ENCODE data around the gene LEKR1.
A peak's percentile ranks its signal among the peaks of the same experiment; 100 is the strongest.

LEKR1 gene

DNA sequence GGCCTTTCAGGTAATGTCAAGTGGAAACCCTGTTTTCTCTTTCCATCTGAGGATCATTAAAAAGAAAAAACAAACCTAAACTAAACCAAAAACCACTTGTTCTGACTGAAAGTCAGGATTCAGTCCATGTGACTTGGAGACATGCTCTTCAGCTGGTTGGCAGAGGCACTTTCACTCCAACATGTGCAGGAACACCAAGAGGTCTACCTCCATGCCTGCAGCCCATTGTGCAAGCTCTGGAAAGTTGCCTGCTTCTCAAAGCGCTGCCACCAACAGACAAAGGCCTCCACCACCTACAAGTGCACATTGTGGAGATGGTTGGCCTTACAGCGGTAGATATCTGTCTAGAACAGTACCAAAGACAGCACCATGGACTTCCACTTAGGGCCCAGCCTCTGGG, 161.8 kb downstream of the LEKR1 start:
- no peak for DNase-seq

DNA sequence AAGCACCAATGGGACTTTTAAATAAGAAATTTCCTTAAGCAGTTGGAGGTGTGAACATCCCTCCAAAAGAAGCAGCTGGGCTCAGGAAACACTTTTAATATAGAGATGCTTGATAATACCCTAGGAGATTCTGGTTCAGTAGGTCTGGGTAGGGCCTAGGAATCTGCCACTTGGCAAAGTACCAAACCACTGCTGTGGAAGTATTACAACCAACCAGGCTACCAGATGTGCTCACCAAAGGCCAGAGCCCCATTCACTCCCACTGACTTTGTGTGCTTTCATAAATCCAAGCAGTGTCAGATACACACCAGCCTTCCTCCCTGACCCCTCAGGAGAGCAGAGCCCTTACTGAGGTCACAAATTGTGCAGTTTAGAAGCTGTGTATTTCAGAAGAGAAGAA, 171.2 kb downstream of the LEKR1 start:
- DNase-seq: no peak

DNA sequence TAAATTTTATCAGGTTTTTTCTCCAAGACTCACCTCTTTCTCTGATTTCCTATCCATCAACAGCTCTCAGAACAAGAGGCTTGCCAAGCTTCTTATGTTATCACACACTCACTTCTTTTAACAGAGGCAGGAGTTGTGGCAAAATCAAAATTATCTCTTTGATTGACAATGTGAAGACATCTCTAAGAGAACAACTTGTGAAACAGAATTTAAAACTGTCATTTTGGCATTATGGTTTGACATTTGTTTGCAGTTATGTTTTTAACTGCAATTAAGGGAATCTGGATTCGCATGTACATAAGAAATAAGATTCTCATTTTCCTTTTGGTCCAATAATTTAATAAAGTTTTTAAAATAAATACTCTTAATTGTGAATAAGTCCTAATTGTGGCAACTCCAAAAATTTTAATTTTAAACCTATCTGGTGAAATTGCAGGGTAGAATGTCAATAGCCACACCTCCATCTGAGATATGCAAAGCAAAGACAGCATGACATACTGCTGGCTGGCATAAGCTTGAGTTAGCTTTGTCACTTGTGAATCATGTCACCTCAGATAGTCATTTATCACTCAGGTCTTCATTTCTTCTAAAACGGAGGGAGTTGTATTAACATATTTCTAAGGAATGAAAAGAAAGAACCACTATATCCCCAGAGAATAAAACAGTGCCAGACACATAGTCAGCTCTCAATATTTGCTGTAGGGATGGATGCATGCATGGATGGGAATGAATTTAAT, 175.2 kb downstream of the LEKR1 start:
- no peak for DNase-seq

DNA sequence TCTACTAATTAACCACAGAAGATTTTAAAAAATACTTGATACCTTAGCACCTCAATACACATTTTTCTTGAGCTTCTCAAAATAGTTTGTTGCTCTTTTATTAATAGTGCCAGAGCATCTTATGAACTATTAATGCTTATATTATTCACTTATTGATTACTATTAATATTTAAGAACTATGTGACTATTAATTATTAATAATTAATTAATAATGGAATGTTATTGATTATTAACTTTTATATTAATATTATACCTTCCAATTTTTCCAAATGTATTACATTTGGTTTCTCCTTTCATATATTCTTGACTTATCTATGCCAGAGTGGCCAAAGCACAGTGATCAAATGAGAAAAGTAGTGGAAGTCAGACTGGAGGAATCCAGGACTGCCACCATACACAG, 195.5 kb downstream of the LEKR1 start:
- DNase-seq: no peak

- DNase-seq: peak in 1 of 3 experiments; percentile 38
Observed at GRCh38 chr3:157023226-157023625, 197.1 kb downstream of the LEKR1 start.

GRCh38 chr3:157026091-157026490, 199.9 kb downstream of the LEKR1 start:
- DNase-seq: no peak

GRCh38 chr3:157027861-157028745, 201.9 kb downstream of the LEKR1 start:
- no peak for DNase-seq

GRCh38 chr3:157029365-157029790, 203.2 kb downstream of the LEKR1 start:
- no peak for DNase-seq

DNA sequence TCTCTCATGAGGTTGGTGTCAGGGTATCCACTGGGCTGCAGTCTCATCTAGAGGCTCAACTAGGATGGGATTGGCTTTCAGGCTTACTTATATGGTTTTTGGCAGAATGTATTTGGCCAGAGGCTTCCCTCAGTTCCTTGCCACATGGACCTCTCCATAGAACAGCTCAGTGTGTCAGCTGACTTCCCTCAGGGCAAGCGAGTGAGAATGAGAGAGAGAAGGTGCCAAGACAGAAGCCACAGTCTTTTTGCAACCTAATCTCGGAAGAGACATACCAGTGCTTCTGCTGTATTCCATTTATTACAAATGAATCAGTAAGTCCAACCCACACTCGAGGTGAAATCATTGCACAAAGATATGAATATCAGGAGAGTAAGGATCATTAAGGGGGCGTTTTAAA, 204.6 kb downstream of the LEKR1 start:
- no peak for DNase-seq

DNA sequence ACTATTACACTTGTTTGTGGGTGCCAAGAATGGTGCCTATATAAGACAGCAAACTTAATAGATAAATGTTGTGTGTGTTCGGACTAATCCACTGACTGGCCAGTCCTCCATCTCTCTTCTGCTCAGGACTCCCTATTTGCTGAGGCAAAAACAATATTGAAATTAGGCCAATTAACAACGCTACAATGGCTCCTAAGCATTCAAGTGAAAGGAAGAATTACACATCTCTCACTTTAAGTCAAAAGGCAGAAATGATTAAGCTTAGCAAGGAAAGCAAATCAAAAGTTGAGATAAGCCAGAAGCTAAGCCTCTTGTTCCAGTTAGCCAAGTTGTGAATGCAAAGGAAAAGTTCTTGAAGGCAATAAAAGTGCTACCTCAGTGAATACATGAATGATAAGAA, 206.8 kb downstream of the LEKR1 start:
- no peak for DNase-seq

DNA sequence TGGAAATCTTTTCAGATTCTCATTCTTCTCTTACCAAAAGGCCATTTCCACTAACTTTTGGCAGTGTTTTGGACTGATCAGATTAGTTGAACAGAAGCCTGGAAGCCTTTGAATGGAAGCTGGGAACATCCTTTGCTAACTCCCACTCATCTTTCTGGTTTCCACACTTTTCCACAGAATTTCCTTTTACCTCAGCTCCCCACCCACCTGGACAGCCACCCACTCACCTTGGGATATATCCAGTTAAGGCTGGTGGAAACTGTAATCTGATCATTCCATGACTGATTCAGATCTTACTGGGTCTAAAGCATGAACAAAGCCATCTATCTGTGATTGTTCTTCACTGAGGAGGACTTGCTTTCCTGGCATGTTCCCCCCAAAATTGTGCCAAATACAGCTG, 214.3 kb downstream of the LEKR1 start:
- DNase-seq: no peak

- no peak for DNase-seq
Observed at GRCh38 chr3:157042226-157042625, 216.1 kb downstream of the LEKR1 start.

- no peak for DNase-seq
Observed at GRCh38 chr3:157043771-157044170, 217.6 kb downstream of the LEKR1 start.

GRCh38 chr3:157045238-157045850, 219.2 kb downstream of the LEKR1 start:
- no peak for DNase-seq

DNA sequence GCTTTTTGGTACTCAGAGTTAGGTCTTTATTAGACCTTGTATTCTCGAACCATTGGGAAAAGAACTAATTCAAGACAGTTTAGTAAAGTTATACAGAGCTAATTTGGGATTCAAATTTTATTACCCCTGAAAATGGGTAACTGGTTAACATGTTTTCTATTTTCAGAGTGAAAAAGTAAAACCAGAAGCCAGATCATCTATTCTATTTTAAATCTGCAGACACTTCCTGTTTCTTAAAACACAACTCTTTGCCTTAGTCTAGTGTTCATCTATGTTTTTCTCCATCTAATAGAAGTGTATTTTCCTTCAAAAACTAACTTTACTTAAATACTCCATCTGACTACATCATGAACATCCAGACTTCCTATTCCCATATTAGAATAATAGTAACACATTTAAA, 220.4 kb downstream of the LEKR1 start:
- DNase-seq: no peak

DNA sequence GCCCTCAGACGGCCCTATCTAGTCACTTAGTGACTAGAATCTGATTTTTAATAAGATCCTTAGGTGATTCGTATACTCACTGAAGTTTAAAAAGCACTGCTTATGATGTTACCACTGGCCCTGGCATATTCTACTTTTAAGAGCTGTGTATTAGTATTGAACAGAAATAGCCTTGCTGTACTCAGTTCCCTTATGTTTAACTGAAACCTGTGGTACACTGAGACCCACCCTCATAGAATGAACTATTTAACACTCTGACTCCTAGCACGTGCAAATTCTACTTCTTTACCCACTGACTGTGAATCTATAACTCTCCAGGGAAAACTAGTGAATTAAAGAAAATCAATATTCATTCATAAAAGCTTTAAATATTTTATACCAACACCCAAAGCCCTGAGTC, 224.9 kb downstream of the LEKR1 start:
- no peak for DNase-seq

DNA sequence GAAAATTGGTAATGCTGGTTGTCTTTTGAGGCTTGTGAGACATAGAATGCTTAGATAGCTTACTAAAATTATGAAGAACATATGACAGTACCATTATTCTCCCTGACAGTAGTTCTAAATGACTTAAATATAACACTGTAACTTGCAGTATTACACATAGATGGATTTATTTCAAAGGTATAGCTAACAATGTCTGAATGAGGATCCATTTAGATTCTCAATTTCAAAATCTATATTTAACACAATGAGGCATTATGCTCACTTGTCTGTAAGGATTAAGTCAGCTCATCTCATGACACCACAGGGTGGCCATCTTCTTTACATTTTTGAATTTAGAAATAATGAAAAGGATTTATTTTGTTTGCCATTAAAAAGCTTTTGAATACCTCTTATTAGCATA, 225.4 kb downstream of the LEKR1 start:
- no peak for DNase-seq

DNA sequence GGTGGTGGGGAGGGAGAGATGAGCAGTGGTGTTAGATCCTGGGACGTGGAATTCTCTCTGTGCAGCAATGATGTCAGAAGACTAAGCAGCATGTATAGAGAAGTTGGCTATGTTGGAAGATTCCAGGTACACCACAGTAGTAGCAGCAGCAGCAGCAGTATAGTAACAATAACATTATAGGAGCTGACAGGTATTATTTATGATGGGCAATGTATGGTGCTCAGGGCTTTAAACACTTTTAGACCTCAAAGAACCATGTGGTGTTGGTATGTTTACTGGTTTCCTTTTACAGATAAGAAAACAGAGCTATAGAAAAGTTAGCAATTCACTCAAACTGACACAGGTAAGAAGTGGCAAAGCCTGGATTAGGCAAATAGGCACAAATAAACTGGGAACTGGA, 229.9 kb downstream of the LEKR1 start:
- no peak for DNase-seq

GRCh38 chr3:157058392-157059071, 232.4 kb downstream of the LEKR1 start:
- DNase-seq: no peak

DNA sequence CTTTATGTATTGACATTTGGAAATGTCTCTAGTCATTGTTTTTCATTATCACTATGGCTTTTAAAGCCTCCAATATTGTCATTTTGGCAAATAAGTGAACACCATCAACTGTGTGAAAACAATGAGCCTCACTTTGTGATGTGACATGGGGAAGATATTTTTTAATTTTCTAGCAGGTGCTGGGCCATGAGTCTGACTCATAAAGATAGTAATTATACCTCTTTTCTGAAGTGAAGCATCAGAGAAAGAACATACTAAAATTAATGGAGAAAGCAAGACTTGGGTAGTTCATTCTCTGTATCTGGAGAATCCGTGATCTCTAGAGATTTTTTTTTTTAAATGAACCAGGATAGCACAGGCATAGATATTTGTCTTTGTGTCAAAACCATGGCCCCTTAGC, 233.0 kb downstream of the LEKR1 start:
- peak in 1 of 3 experiments; percentile 24 for DNase-seq

GRCh38 chr3:157059661-157060060, 233.5 kb downstream of the LEKR1 start:
- DNase-seq: no peak

- DNase-seq: no peak
Observed at GRCh38 chr3:157061265-157061664, 235.1 kb downstream of the LEKR1 start.

DNA sequence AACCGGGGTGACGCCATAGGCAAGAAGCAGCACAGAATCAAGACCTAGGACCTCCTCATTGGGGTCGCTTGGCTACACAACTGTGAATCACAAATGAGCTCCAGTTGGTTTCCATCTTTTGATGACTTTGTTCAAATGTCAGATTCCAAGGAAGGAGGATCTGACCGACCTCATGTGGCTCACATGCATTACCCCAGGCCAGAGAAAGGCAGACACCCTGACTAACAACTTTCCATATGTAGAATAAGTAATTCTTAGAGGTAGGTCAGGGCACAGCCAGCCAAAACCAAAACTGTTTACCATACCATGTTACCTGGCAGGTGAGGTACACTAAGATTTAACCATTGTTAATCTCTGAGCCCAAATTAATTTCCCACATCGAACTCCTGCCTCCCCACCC, 237.3 kb downstream of the LEKR1 start:
- DNase-seq: no peak
